ENCODE data around the gene ASGR1. TPM values are rescaled to one million over a fixed set of nuclear protein-coding genes. Genes with fewer than 3 reads are reported as not detected.

The ASGR1 gene
- total RNA-seq, 2 experiments from 2014 or later: 1.1 to 1.2 TPM

GRCh38 chr17:7219812-7220592 is 40.8 kb upstream of the ASGR1 start, which contains the start of the genes ACADVL and DLG4:
Gene ACADVL (plus strand): TSS chr17:7219938. CDS start chr17:7219985, 47 bp downstream.
Gene DLG4 (minus strand): TSS chr17:7219836.
- BruUV-seq (replicated peaks): TSS peak; percentile 45
- ChIA-PET POLR2A (interaction anchor here (0.5 to 1.5 kb wide), 3 partner anchors 22 to 100 kb away, joined by 3 to 4 read pairs (median 4); partner anchors contain the start of gene GABARAP), CTCF (ENCODE audit: unreplicated experiment) (interaction anchor here (1.4 to 2.1 kb wide), 2 partner anchors 14 to 118 kb away, joined by 6 to 7 read pairs; partner anchors contain the start of gene DVL2)
- peaks cover 13% of the 10 kb centered on the region for H3K79me2 ChIP-seq (ENCODE audit: insufficient read depth, low read depth, low read length)
- H3K36me3 ChIP-seq (ENCODE audit: insufficient read depth, low read length): peaks cover 42% of the 10 kb centered on the region
- peak; percentile 81 for DNase-seq (ENCODE audit: low spot score)
- H4K20me1 ChIP-seq (ENCODE audit: insufficient read depth, low read length): no peaks in the 10 kb centered on the region
- H3K4me3 ChIP-seq (ENCODE audit: low read depth, low read length, poor library complexity, severe bottlenecking): peak within 1 kb of the TSS; percentile 78
- peaks cover 51% of the 10 kb centered on the region for H3K4me1 ChIP-seq (ENCODE audit: insufficient read depth, low read length, poor library complexity, severe bottlenecking)
- no peaks in the 10 kb centered on the region for H3K9me2 ChIP-seq (ENCODE audit: insufficient read depth, low read length)
- H3K9me3 ChIP-seq (ENCODE audit: low read length): no peaks in the 10 kb centered on the region
- peak within 1 kb of the TSS; percentile 26; the same call in 1 of the 2 replicates for H2AFZ ChIP-seq (ENCODE audit: low read length)
- intact Hi-C loops (cut with micrococcal nuclease; ENCODE audit: unreplicated experiment): loop anchor here (2.0 kb wide), 1 partner anchor 77 kb away; no protein-coding TSS in a partner anchor
- TF ChIP-seq EZH2phosphoT487 (IDR thresholded peaks at IDR 0.05; ENCODE audit: borderline replicate concordance, low read depth, low read length): no peak
- TF ChIP-seq CTCF (conservative IDR thresholded peaks at IDR 0.05; ENCODE audit: low read length): no peak
- peak within 1 kb of the TSS; percentile 91 for H3K4me2 ChIP-seq (ENCODE audit: low read length)
- H3K27ac ChIP-seq (ENCODE audit: low read depth, low read length, poor library complexity, severe bottlenecking): peak within 1 kb of the TSS; percentile 71

GRCh38 chr17:7219229-7219811 is 40.1 kb upstream of the ASGR1 start:
- DNase-seq (ENCODE audit: low spot score): no peak
- peak overlapping the region; percentile 26; the same call in 1 of the 2 replicates for H2AFZ ChIP-seq (ENCODE audit: low read length)
- peak overlapping the region; percentile 91 for H3K4me2 ChIP-seq (ENCODE audit: low read length)
- H3K79me2 ChIP-seq (ENCODE audit: insufficient read depth, low read depth, low read length): peaks cover 13% of the 10 kb centered on the region
- no peak for TF ChIP-seq EZH2phosphoT487 (IDR thresholded peaks at IDR 0.05; ENCODE audit: borderline replicate concordance, low read depth, low read length)
- no peak for TF ChIP-seq CTCF (conservative IDR thresholded peaks at IDR 0.05; ENCODE audit: low read length)
- ChIA-PET CTCF (ENCODE audit: unreplicated experiment) (interaction anchor here (0.6 kb wide), 1 partner anchor 90 kb away, joined by 3 read pairs; no protein-coding TSS in a partner anchor), POLR2A (interaction anchor here (0.5 to 1.5 kb wide), 3 partner anchors 23 to 535 kb away, joined by 3 to 4 read pairs (median 3); partner anchors contain the start of gene GABARAP)
- peaks cover 56% of the 10 kb centered on the region for H3K4me1 ChIP-seq (ENCODE audit: insufficient read depth, low read length, poor library complexity, severe bottlenecking)
- H3K9me2 ChIP-seq (ENCODE audit: insufficient read depth, low read length): no peaks in the 10 kb centered on the region
- H3K9me3 ChIP-seq (ENCODE audit: low read length): no peaks in the 10 kb centered on the region
- BruUV-seq (replicated peaks): no TSS peak
- peak overlapping the region; percentile 71 for H3K27ac ChIP-seq (ENCODE audit: low read depth, low read length, poor library complexity, severe bottlenecking)
- no peaks in the 10 kb centered on the region for H4K20me1 ChIP-seq (ENCODE audit: insufficient read depth, low read length)
- intact Hi-C loops (cut with micrococcal nuclease; ENCODE audit: unreplicated experiment): no loop called here
- peaks cover 37% of the 10 kb centered on the region for H3K36me3 ChIP-seq (ENCODE audit: insufficient read depth, low read length)
- H3K4me3 ChIP-seq (ENCODE audit: low read depth, low read length, poor library complexity, severe bottlenecking): peak overlapping the region; percentile 78

Measured in OCI-LY7 (cell line).